Mesenchymal stem cell (in vitro differentiated cells and primary cell): ENCODE data around the gene UPK1A.

Experiments used
- DNase-seq: peaks from one replicate; pipeline ENCODE4 v3.0.0-alpha.2; 2013
- H2AFZ ChIP-seq: one replicate; pipeline ENCODE4 v1.6.1; 2013; ENCODE audit warnings: low read depth, mild to moderate bottlenecking, control low read depth, inconsistent platforms, low read length, moderate library complexity
- H2AK5ac ChIP-seq: 2 replicates; pipeline ENCODE4 v1.6.1; 2013; ENCODE audit warnings: low read length, moderate library complexity, mild to moderate bottlenecking, inconsistent platforms; ENCODE audit not compliant: severe bottlenecking
- H2BK120ac ChIP-seq: one replicate; pipeline ENCODE4 v1.6.1; 2013; ENCODE audit warnings: low read depth, mild to moderate bottlenecking, inconsistent platforms, low read length, moderate library complexity
- H2BK12ac ChIP-seq, 2 experiments: one replicate each; pipeline ENCODE4 v1.6.1; 2013; ENCODE audit warnings: inconsistent platforms in 2 of 2, low read length in 2 of 2, mild to moderate bottlenecking in 2 of 2, moderate library complexity in 2 of 2, control low read depth in 1 of 2
- H2BK15ac ChIP-seq: one replicate; pipeline ENCODE4 v1.6.1; 2013; ENCODE audit warnings: mild to moderate bottlenecking, low read depth, inconsistent platforms; ENCODE audit not compliant: poor library complexity, severe bottlenecking
- H2BK5ac ChIP-seq: 2 replicates; pipeline ENCODE4 v1.6.1; 2013; ENCODE audit warnings: low read depth, mild to moderate bottlenecking, low read length, control low read depth, inconsistent platforms; ENCODE audit not compliant: poor library complexity, severe bottlenecking
- H3K14ac ChIP-seq, 2 experiments: one replicate each; pipeline ENCODE4 v1.6.1; 2013; ENCODE audit warnings: inconsistent platforms in 2 of 2, low read length in 2 of 2, control low read depth in 1 of 2, mild to moderate bottlenecking in 1 of 2, moderate library complexity in 1 of 2
- H3K18ac ChIP-seq, 2 experiments: one replicate each; pipeline ENCODE4 v1.6.1; 2013; ENCODE audit warnings: inconsistent platforms in 2 of 2, low read length in 2 of 2, control low read depth in 1 of 2, low read depth in 1 of 2, mild to moderate bottlenecking in 1 of 2
- H3K23ac ChIP-seq, 2 experiments: one replicate each; pipeline ENCODE4 v1.6.1; 2013; ENCODE audit warnings: inconsistent platforms in 2 of 2, low read length in 2 of 2, mild to moderate bottlenecking in 2 of 2, moderate library complexity in 2 of 2, control low read depth in 1 of 2
- H3K27ac ChIP-seq: 2 replicates; pipeline ENCODE4 v1.5.1; 2013; ENCODE audit warnings: mild to moderate bottlenecking, moderate library complexity, low read length, control low read depth, inconsistent platforms; ENCODE audit not compliant: poor library complexity, severe bottlenecking
- H3K27me3 ChIP-seq, 2 experiments: 2 replicates each; pipeline versions ENCODE4 v1.6.1 to v1.7.0; 2013; ENCODE audit warnings: low read length in 2 of 2, mild to moderate bottlenecking in 2 of 2, moderate library complexity in 2 of 2, control low read depth in 1 of 2, inconsistent platforms in 1 of 2; ENCODE audit not compliant: control insufficient read depth in 1 of 2, insufficient read depth in 1 of 2
- H3K36me3 ChIP-seq, 2 experiments: 2 replicates each; pipeline versions ENCODE4 v1.6.1 to v1.7.0; 2013; ENCODE audit warnings: low read length in 2 of 2, control low read depth in 1 of 2, inconsistent platforms in 1 of 2, low read depth in 1 of 2, mild to moderate bottlenecking in 1 of 2; ENCODE audit not compliant: insufficient read depth in 2 of 2, control insufficient read depth in 1 of 2
- H3K4ac ChIP-seq, 2 experiments: one replicate each; pipeline ENCODE4 v1.6.1; 2013; ENCODE audit warnings: inconsistent platforms in 2 of 2, low read length in 2 of 2, mild to moderate bottlenecking in 2 of 2, moderate library complexity in 2 of 2, control low read depth in 1 of 2, low read depth in 1 of 2
- H3K4me1 ChIP-seq: 2 replicates; pipeline ENCODE4 v1.6.1; 2013; ENCODE audit warnings: low read depth, low read length, control low read depth; ENCODE audit not compliant: control insufficient read depth, insufficient read depth
- H3K4me2 ChIP-seq: 2 replicates; pipeline ENCODE4 v1.6.1; 2013; ENCODE audit warnings: low read length, mild to moderate bottlenecking, inconsistent platforms; ENCODE audit not compliant: poor library complexity, severe bottlenecking
- H3K4me3 ChIP-seq, 2 experiments: 2 replicates each; pipeline versions ENCODE4 v1.5.1 to v1.7.0; 2013; ENCODE audit warnings: low read length in 2 of 2, mild to moderate bottlenecking in 2 of 2, control low read depth in 1 of 2, low read depth in 1 of 2; ENCODE audit not compliant: insufficient read depth in 1 of 2
- H3K79me1 ChIP-seq: replicated peaks from 2 replicates; pipeline ENCODE4 v1.6.1; 2013; ENCODE audit warnings: mild to moderate bottlenecking, control low read depth, low read length, inconsistent platforms; ENCODE audit not compliant: poor library complexity, severe bottlenecking
- H3K9ac ChIP-seq: 2 replicates; pipeline ENCODE4 v1.7.0; 2013; ENCODE audit warnings: mild to moderate bottlenecking, low read length, moderate library complexity
- H3K9me3 ChIP-seq: 2 replicates; pipeline ENCODE4 v1.7.0; 2013; ENCODE audit warnings: mild to moderate bottlenecking, low read length; ENCODE audit not compliant: control insufficient read depth
- H4K8ac ChIP-seq: one replicate; pipeline ENCODE4 v1.6.1; 2013; ENCODE audit warnings: inconsistent platforms, mild to moderate bottlenecking, low read length, moderate library complexity
- H4K91ac ChIP-seq: one replicate; pipeline ENCODE4 v1.6.1; 2013; ENCODE audit warnings: mild to moderate bottlenecking, low read length, inconsistent platforms
- WGBS: methylation state at CpG from one replicate; pipeline ENCODE4 v1.1.7; 2013; ENCODE audit warnings: mixed read lengths; 5-methylcytosine and 5-hydroxymethylcytosine counted together

UPK1A gene

DNA sequence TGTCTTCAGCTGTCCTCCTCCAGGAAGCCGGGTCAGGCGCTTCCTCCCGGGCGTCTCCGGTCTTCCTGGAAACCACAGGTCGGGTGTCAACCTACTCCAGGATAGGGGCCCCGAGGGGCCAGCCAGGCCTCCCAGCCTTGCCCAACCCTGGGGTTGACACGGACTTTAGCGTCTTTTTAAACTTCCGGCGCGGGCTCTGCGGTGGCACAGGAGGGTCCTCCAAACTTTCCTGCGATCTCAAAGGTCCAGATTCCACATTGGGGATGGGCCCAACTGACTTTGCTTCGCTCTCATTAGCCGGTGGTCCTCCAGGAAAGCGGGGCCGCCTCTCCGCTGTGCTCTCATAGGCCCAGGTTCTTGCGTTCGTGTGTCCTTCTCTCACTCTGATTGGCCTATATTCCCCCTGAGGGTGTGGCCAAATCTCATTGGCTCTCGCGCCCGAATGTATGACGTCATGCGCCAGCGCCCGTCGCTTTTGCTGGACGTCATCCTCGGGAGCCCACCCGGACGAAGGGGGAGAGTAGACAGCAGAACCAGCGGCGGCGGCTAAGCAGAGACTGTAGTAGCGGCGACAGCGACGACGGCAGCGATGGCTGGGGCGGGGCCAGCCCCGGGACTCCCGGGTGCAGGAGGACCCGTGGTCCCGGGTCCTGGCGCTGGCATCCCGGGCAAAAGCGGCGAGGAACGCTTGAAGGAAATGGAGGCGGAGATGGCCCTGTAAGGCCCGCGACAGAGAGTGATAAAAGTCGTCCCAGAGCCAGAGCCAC lies 37.6 kb upstream of the UPK1A start, which contains the start of gene RBM42:
Gene RBM42 (plus strand): TSS at position 472 of the 767 bp plus-strand sequence. CDS start 118 bp downstream, at position 590.
- no peaks in the 10 kb centered on the region for H3K9me3 ChIP-seq
- H3K4ac ChIP-seq, result peak within 1 kb of the TSS; percentile 67 to 85
- peaks cover 36% of the 10 kb centered on the region for H3K79me1 ChIP-seq
- peaks cover 7% of the 10 kb centered on the region for H3K4me1 ChIP-seq
- under 1% methylated on average over 56 of the region's 56 CpGs for WGBS
- H2AK5ac ChIP-seq, result peak within 1 kb of the TSS; percentile 55
- no peak within 1 kb of the TSS for H2BK120ac ChIP-seq
- peak within 1 kb of the TSS; percentile 92 for H4K8ac ChIP-seq
- H2BK15ac ChIP-seq, result peak within 1 kb of the TSS; percentile 53
- peak within 1 kb of the TSS; percentile 24 for H2BK5ac ChIP-seq
- peak within 1 kb of the TSS; percentile 100 for H3K9ac ChIP-seq
- peak within 1 kb of the TSS; percentile 93 for H3K4me2 ChIP-seq
- peak; percentile 99 for DNase-seq
- no peak within 1 kb of the TSS for H2BK12ac ChIP-seq
- H3K18ac ChIP-seq, result peak within 1 kb of the TSS; percentile 57 to 71
- peak within 1 kb of the TSS; percentile 69 for H2AFZ ChIP-seq
- H3K14ac ChIP-seq, result peak within 1 kb of the TSS in 1 of 2 experiments; percentile 20
- H3K27ac ChIP-seq, result peak within 1 kb of the TSS; percentile 79
- peak within 1 kb of the TSS; percentile 95 to 99 for H3K4me3 ChIP-seq
- H4K91ac ChIP-seq, result peak within 1 kb of the TSS; percentile 44
- H3K27me3 ChIP-seq, result no peaks in the 10 kb centered on the region
- H3K23ac ChIP-seq, result no peak within 1 kb of the TSS
- peaks cover 30 to 35% of the 10 kb centered on the region in 2 experiments for H3K36me3 ChIP-seq

DNA sequence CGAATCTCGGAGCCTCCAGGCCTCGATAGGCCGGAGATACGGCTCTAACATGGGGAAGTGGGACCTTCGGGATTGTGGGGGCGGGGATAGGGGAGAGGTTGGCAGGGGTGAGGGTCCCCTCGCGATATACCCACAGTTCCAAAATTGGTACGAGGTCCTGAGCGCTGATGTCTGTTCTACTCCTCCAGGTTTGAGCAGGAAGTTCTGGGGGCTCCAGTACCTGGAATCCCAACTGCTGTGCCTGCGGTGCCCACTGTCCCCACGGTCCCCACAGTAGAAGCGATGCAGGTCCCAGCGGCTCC lies 37.0 kb upstream of the UPK1A start:
- peak overlapping the region in 1 of 2 experiments; percentile 29 for H3K4ac ChIP-seq
- peak overlapping the region in 1 of 2 experiments; percentile 57 for H3K18ac ChIP-seq
- no peak overlapping the region for H2AK5ac ChIP-seq
- no peak overlapping the region for H2BK15ac ChIP-seq
- H3K79me1 ChIP-seq, result peaks cover 41% of the 10 kb centered on the region
- peak overlapping the region; percentile 44 for H4K91ac ChIP-seq
- H3K14ac ChIP-seq, result no peak overlapping the region
- H3K9ac ChIP-seq, result peak overlapping the region; percentile 100
- H3K23ac ChIP-seq, result no peak overlapping the region
- no peak overlapping the region for H2BK5ac ChIP-seq
- peaks cover 8% of the 10 kb centered on the region for H3K4me1 ChIP-seq
- H4K8ac ChIP-seq, result peak overlapping the region; percentile 55
- H3K27me3 ChIP-seq, result no peaks in the 10 kb centered on the region
- peaks cover 35 to 40% of the 10 kb centered on the region in 2 experiments for H3K36me3 ChIP-seq
- WGBS, result 14% methylated on average over 15 of the region's 15 CpGs
- H3K27ac ChIP-seq, result no peak overlapping the region
- H2AFZ ChIP-seq, result no peak overlapping the region
- H2BK12ac ChIP-seq, result no peak overlapping the region
- H2BK120ac ChIP-seq, result no peak overlapping the region
- peak overlapping the region; percentile 80 for H3K4me2 ChIP-seq
- DNase-seq, result no peak
- no peaks in the 10 kb centered on the region for H3K9me3 ChIP-seq
- H3K4me3 ChIP-seq, result peak overlapping the region; percentile 95 to 99

DNA sequence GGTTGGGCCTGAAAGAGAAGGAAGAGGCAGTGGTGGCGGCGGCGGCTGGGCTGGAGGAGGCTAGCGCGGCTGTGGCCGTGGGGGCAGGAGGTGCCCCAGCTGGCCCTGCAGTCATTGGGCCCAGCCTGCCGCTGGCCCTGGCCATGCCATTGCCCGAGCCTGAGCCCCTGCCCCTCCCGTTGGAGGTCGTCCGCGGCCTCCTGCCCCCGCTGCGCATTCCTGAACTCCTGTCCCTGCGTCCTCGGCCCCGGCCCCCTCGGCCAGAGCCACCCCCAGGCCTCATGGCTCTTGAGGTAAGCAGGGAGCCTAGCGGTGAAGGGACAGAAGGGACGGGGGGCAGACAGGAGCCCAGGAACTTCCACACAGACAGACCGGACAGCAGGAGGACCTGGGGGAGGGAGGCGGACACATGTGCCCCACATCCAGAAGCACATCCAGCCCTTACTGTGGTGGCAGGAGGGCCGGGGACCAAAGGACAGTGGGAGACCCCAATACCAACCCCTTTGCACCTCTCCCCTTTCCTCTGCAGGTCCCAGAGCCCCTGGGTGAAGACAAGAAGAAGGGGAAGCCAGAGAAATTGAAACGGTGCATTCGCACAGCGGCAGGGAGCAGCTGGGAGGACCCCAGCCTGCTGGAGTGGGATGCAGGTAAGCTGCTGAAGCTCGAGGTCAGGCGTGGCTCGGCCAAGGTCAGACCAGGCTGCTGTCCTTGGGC lies 32.4 kb upstream of the UPK1A start:
- no peak overlapping the region for H4K91ac ChIP-seq
- no peak overlapping the region for H3K4ac ChIP-seq

DNA sequence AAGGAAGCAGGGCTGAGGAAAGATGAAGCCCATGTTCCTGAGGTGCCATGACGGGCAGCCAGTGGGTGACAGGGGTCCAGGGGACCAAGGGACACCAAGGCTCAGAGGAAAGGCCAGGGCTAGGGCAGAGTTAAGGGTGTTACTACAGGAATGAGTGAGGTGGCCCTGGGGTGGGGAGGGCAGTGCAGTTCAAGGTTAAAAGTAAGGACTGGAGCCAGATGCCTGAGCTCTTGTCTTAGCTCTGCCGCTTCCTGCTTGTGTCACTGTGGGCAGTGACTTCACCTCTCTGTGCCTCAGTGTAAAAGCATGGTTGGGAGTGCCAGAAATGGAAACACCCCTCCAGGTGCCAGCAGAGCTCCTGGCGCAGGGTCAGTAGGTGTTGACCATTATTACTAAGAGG lies 29.7 kb upstream of the UPK1A start:
- no peak overlapping the region for H3K4me3 ChIP-seq
- no peak overlapping the region for H2BK5ac ChIP-seq
- no peak overlapping the region for H2BK12ac ChIP-seq
- H2AFZ ChIP-seq, result no peak overlapping the region
- H4K8ac ChIP-seq, result no peak overlapping the region
- no peak overlapping the region for H2AK5ac ChIP-seq
- no peak overlapping the region for H3K18ac ChIP-seq
- H3K4me2 ChIP-seq, result no peak overlapping the region
- H3K79me1 ChIP-seq, result peaks cover 26% of the 10 kb centered on the region
- no peak overlapping the region for H3K9ac ChIP-seq
- H3K27ac ChIP-seq, result no peak overlapping the region
- H3K4me1 ChIP-seq, result peaks cover 8% of the 10 kb centered on the region
- no peak overlapping the region for H3K14ac ChIP-seq
- H3K9me3 ChIP-seq, result no peaks in the 10 kb centered on the region
- H3K36me3 ChIP-seq, result peaks cover 61% of the 10 kb centered on the region in 2 experiments
- no peak overlapping the region for H2BK15ac ChIP-seq
- no peak overlapping the region for H3K23ac ChIP-seq
- no peak for DNase-seq
- H3K27me3 ChIP-seq, result no peaks in the 10 kb centered on the region
- no peak overlapping the region for H4K91ac ChIP-seq
- WGBS, result 96% methylated on average over 3 of the region's 3 CpGs
- H2BK120ac ChIP-seq, result no peak overlapping the region
- H3K4ac ChIP-seq, result no peak overlapping the region

More for the DNA sequence above, 32.4 kb upstream of the UPK1A start:
- H2BK5ac ChIP-seq, result no peak overlapping the region
- peaks cover 42% of the 10 kb centered on the region for H3K79me1 ChIP-seq
- H3K4me3 ChIP-seq, result no peak overlapping the region
- H3K27me3 ChIP-seq, result no peaks in the 10 kb centered on the region
- H3K14ac ChIP-seq, result no peak overlapping the region
- no peak overlapping the region for H3K4me2 ChIP-seq
- no peak overlapping the region for H2BK15ac ChIP-seq
- no peak overlapping the region for H2BK120ac ChIP-seq
- peaks cover 10% of the 10 kb centered on the region for H3K4me1 ChIP-seq
- 96% methylated on average over 27 of the region's 29 CpGs for WGBS
- H4K8ac ChIP-seq, result no peak overlapping the region
- H3K27ac ChIP-seq, result no peak overlapping the region
- H3K36me3 ChIP-seq, result peaks cover 71 to 77% of the 10 kb centered on the region in 2 experiments
- no peak overlapping the region for H2AK5ac ChIP-seq
- H3K18ac ChIP-seq, result no peak overlapping the region
- no peak overlapping the region for H3K23ac ChIP-seq
- H3K9ac ChIP-seq, result no peak overlapping the region
- no peaks in the 10 kb centered on the region for H3K9me3 ChIP-seq
- no peak overlapping the region for H2AFZ ChIP-seq
- no peak overlapping the region for H2BK12ac ChIP-seq
- no peak for DNase-seq
